A673 (cell line): ENCODE data around the gene IFIT3. TPM values are rescaled to one million over a fixed set of nuclear protein-coding genes. Genes with fewer than 3 reads are reported as not detected.

Source experiments
- BruUV-seq: library from RNA; stranded (reverse); fragments of 400-500 nt; replicated peaks from 2 replicates; lab custom pipeline; 2021; lab: Mats Ljungman, UMichigan
- CTCF ChIA-PET: fragments of 300-600 bp; sonication (Branson Sonifier 250); formaldehyde crosslinking; loops from one replicate; lab custom pipeline; 2022; ENCODE audit warnings: antibody characterized with exemption; lab: Charles Lee
- POLR2A ChIA-PET: fragments of 300-600 bp; sonication (Branson Sonifier 250); formaldehyde crosslinking; loops from one replicate; lab custom pipeline; 2022; ENCODE audit warnings: antibody characterized with exemption; ENCODE audit not compliant: low non-redundant PET; lab: Charles Lee
- DNase-seq: peaks from one replicate; pipeline ENCODE4 v3.0.0-alpha.2; 2015; ENCODE audit warnings: low spot score
- H3K27ac ChIP-seq: fragments of 200-600 bp; sonication (generic); 2 replicates; pipeline ENCODE4 v1.5.1; 2016; ENCODE audit warnings: mixed run types, low read depth, mild to moderate bottlenecking, mixed read lengths, antibody characterized with exemption, low read length; ENCODE audit not compliant: poor library complexity, severe bottlenecking
- H3K27me3 ChIP-seq: fragments of 200-600 bp; sonication (generic); replicated peaks from 2 replicates; pipeline ENCODE4 v1.6.1; 2017; ENCODE audit warnings: mixed run types, low read depth, mild to moderate bottlenecking, mixed read lengths, antibody characterized with exemption, low read length; ENCODE audit not compliant: insufficient read depth, poor library complexity
- H3K36me3 ChIP-seq: fragments of 200-600 bp; sonication (generic); 2 replicates; pipeline ENCODE4 v1.6.1; 2016; ENCODE audit warnings: mixed run types, mild to moderate bottlenecking, mixed read lengths, antibody characterized with exemption, low read length; ENCODE audit not compliant: insufficient read depth, poor library complexity, severe bottlenecking
- H3K4me1 ChIP-seq: fragments of 200-600 bp; sonication (generic); 2 replicates; pipeline ENCODE4 v1.6.1; 2017; ENCODE audit warnings: mixed run types, mild to moderate bottlenecking, mixed read lengths, antibody characterized with exemption, low read length; ENCODE audit not compliant: insufficient read depth, poor library complexity, severe bottlenecking
- H3K4me3 ChIP-seq: fragments of 200-600 bp; sonication (generic); 2 replicates; pipeline ENCODE4 v1.5.1; 2016; ENCODE audit warnings: low read depth, mixed run types, mild to moderate bottlenecking, mixed read lengths, low read length; ENCODE audit not compliant: poor library complexity, severe bottlenecking
- H3K9me3 ChIP-seq: fragments of 200-600 bp; sonication (generic); 2 replicates; pipeline ENCODE4 v1.6.1; 2016; ENCODE audit warnings: mixed run types, low read depth, mild to moderate bottlenecking, mixed read lengths, antibody characterized with exemption, low read length; ENCODE audit not compliant: poor library complexity, severe bottlenecking
- EZH2 ChIP-seq: fragments of 200-600 bp; sonication (generic); IDR thresholded peaks from 2 replicates; pipeline ENCODE4 v1.6.1; 2017; ENCODE audit warnings: borderline replicate concordance, low read depth, mild to moderate bottlenecking, mixed read lengths, antibody characterized with exemption, low read length; ENCODE audit not compliant: poor library complexity, severe bottlenecking
- intact Hi-C: fragments of 100-400 bp; cut with micrococcal nuclease; formaldehyde crosslinking; loops from one replicate; pipeline ENCODE4 v1.10.0; 2022; ENCODE audit not compliant: unreplicated experiment
- total RNA-seq: library from RNA; stranded (reverse); gene quantifications from 2 replicates; pipeline ENCODE4 v1.2.3, GENCODE V29; 2021
- TF ChIP-seq, protein P1 (sequence below): fragments of 300-800, 200-600 bp; sonication (generic); conservative IDR thresholded peaks from 2 replicates; pipeline ENCODE4 v1.5.1; 2017; ENCODE audit warnings: low read depth, mild to moderate bottlenecking, antibody characterized with exemption, low read length, moderate library complexity, mixed read lengths

IFIT3 gene
- total RNA-seq, 1 experiment from 2014 or later = 6.7 TPM

DNA sequence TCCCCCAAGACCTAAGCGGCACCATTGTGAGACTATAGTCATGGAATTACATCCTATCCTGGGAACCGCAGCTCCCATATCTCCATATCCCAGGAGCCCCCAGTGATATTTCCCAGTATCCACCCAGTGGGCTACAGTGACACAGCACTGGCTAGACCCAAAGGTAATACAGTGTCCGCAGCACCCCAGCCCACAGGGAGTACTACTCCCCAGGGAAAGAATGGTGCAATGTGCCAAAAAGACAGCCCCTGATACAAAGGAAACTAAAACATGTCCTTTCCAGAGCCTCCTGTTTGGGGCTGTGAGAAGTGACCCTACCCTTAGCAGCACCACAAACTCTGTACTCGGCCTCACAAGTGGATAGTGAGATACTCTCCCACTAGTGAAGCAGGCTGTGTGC, 30.4 kb upstream of the IFIT3 start:
- CTCF ChIA-PET = no interaction called here
- no peak overlapping the region for H3K4me3 ChIP-seq
- H3K27me3 ChIP-seq = no peaks in the 10 kb centered on the region
- intact Hi-C loops = no loop called here
- no peaks in the 10 kb centered on the region for H3K36me3 ChIP-seq
- peaks cover 7% of the 10 kb centered on the region for H3K4me1 ChIP-seq
- no peak for DNase-seq
- POLR2A ChIA-PET = no interaction called here
- BruUV-seq = no TSS peak
- H3K27ac ChIP-seq = no peak overlapping the region
- TF ChIP-seq, protein P1, sequence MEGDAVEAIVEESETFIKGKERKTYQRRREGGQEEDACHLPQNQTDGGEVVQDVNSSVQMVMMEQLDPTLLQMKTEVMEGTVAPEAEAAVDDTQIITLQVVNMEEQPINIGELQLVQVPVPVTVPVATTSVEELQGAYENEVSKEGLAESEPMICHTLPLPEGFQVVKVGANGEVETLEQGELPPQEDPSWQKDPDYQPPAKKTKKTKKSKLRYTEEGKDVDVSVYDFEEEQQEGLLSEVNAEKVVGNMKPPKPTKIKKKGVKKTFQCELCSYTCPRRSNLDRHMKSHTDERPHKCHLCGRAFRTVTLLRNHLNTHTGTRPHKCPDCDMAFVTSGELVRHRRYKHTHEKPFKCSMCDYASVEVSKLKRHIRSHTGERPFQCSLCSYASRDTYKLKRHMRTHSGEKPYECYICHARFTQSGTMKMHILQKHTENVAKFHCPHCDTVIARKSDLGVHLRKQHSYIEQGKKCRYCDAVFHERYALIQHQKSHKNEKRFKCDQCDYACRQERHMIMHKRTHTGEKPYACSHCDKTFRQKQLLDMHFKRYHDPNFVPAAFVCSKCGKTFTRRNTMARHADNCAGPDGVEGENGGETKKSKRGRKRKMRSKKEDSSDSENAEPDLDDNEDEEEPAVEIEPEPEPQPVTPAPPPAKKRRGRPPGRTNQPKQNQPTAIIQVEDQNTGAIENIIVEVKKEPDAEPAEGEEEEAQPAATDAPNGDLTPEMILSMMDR = no peak
- TF ChIP-seq EZH2 = no peak
- no peaks in the 10 kb centered on the region for H3K9me3 ChIP-seq

DNA sequence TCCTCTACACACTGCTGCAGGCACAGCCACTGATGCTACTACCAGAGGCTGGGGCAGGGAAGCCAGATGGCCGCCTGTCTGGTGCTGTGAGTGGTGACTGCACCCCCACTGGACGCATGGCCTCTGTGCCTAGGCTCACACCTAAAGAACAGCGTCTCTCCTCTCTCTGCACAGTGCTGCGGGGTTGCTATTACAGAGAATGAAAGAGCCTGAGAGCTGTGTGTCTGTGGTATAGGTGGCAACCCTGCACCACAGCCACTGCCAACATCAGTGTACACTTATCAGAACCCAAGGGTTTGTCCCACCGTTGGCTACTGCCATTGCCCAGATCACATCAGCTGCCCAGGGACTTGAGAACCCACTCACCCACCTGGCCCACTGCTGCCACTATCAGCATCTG, 30.0 kb upstream of the IFIT3 start:
- H3K4me3 ChIP-seq = no peak overlapping the region
- intact Hi-C loops = no loop called here
- peaks cover 7% of the 10 kb centered on the region for H3K4me1 ChIP-seq
- no TSS peak for BruUV-seq
- H3K36me3 ChIP-seq = no peaks in the 10 kb centered on the region
- H3K9me3 ChIP-seq = no peaks in the 10 kb centered on the region
- TF ChIP-seq EZH2 = no peak
- TF ChIP-seq, protein P1 = no peak
- no peaks in the 10 kb centered on the region for H3K27me3 ChIP-seq
- POLR2A ChIA-PET = no interaction called here
- no peak overlapping the region for H3K27ac ChIP-seq
- DNase-seq = no peak
- CTCF ChIA-PET = no interaction called here

DNA sequence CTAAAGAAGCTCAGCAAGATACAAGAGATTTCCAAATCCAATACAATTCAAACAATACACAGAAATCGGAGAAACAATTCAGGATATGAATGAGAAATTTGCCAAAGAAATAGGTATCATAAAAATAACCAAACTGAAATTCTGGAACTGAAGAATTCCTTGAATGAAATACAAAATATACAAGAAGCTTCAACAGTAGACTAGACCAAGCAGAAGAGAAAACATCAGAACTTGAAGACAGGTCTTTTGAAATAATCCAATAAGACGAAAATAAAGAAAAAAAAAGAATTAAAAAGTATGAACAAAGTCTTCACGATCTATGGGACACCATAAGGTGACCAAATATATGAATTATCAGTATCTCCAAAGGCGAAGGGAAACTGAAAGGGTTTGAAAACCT, 28.8 kb upstream of the IFIT3 start:
- Histone ChIP-seq H3K4me3 (no peak overlapping the region), H3K27ac (no peak overlapping the region), H3K27me3 (no peaks in the 10 kb centered on the region), H3K4me1 (peaks cover 7% of the 10 kb centered on the region), H3K36me3 (no peaks in the 10 kb centered on the region), H3K9me3 (no peaks in the 10 kb centered on the region)
- no peak for DNase-seq
- no peak for TF ChIP-seq EZH2
- TF ChIP-seq, protein P1 = no peak
- ChIA-PET CTCF (no interaction called here), POLR2A (no interaction called here)
- intact Hi-C loops = no loop called here
- BruUV-seq = no TSS peak
